Activated CD4-positive, alpha-beta T cell treated with anti-CD3 and anti-CD28 coated beads, Interleukin-10, Interleukin-2, amounts not matched to agents 100 ng/mL and 50 ng/mL, durations not matched to agents 16 hours and 8 hours (primary cell): ENCODE measurements around the gene CCDC85A.

ENCODE experiments used
- DNase-seq: peaks from one replicate; pipeline ENCODE4 v3.0.0-alpha.2; 2020

The CCDC85A gene

GRCh38 chr2:56195563-56195962 lies 11.8 kb downstream of the CCDC85A start:
- peak; percentile 11 for DNase-seq

- no peak for DNase-seq
Measured at GRCh38 chr2:56197816-56198215, 14.0 kb downstream of the CCDC85A start.

GRCh38 chr2:56198936-56199335 lies 15.1 kb downstream of the CCDC85A start:
- DNase-seq: no peak

GRCh38 chr2:56199492-56199891 lies 15.7 kb downstream of the CCDC85A start:
- no peak for DNase-seq

GRCh38 chr2:56202381-56203121 lies 18.8 kb downstream of the CCDC85A start:
- no peak for DNase-seq

- DNase-seq: no peak
Measured at GRCh38 chr2:56204556-56204955, 20.8 kb downstream of the CCDC85A start.

- DNase-seq: no peak
Measured at GRCh38 chr2:56206250-56206649, 22.5 kb downstream of the CCDC85A start.

GRCh38 chr2:56207760-56208159 lies 24.0 kb downstream of the CCDC85A start:
- no peak for DNase-seq

GRCh38 chr2:56208380-56208779 lies 24.6 kb downstream of the CCDC85A start:
- DNase-seq: no peak

- no peak for DNase-seq
Measured at GRCh38 chr2:56209701-56210100, 25.9 kb downstream of the CCDC85A start.

- DNase-seq: no peak
Measured at GRCh38 chr2:56210291-56210690, 26.5 kb downstream of the CCDC85A start.

GRCh38 chr2:56211048-56211447 lies 27.3 kb downstream of the CCDC85A start:
- no peak for DNase-seq

GRCh38 chr2:56215911-56216310 lies 32.1 kb downstream of the CCDC85A start:
- no peak for DNase-seq

GRCh38 chr2:56217106-56217505 lies 33.3 kb downstream of the CCDC85A start:
- DNase-seq: no peak

- no peak for DNase-seq
Measured at GRCh38 chr2:56222481-56222880, 38.7 kb downstream of the CCDC85A start.

GRCh38 chr2:56224316-56224715 lies 40.5 kb downstream of the CCDC85A start:
- DNase-seq: no peak

GRCh38 chr2:56227811-56228210 lies 44.0 kb downstream of the CCDC85A start:
- no peak for DNase-seq

GRCh38 chr2:56229397-56230060 lies 45.7 kb downstream of the CCDC85A start:
- DNase-seq: no peak

- no peak for DNase-seq
Measured at GRCh38 chr2:56230156-56230555, 46.4 kb downstream of the CCDC85A start.

- DNase-seq: no peak
Measured at GRCh38 chr2:56231361-56231760, 47.6 kb downstream of the CCDC85A start.

- DNase-seq: no peak
Measured at GRCh38 chr2:56232912-56233311, 49.1 kb downstream of the CCDC85A start.

- DNase-seq: no peak
Measured at GRCh38 chr2:56234241-56234640, 50.5 kb downstream of the CCDC85A start.

- DNase-seq: no peak
Measured at GRCh38 chr2:56239030-56239429, 55.2 kb downstream of the CCDC85A start.

GRCh38 chr2:56239437-56239836 lies 55.6 kb downstream of the CCDC85A start:
- DNase-seq: peak; percentile 5

- no peak for DNase-seq
Measured at GRCh38 chr2:56240210-56240609, 56.4 kb downstream of the CCDC85A start.
